Measurements from ENCODE around the gene INPP5K. TPM values are rescaled to one million over a fixed set of nuclear protein-coding genes. Genes with fewer than 3 reads are reported as not detected.

INPP5K gene
- total and polyA plus RNA-seq, 2 donors (not counting 1 experiment from before 2014, with no cell fraction given), result 53.8 to 77.9 TPM

DNA sequence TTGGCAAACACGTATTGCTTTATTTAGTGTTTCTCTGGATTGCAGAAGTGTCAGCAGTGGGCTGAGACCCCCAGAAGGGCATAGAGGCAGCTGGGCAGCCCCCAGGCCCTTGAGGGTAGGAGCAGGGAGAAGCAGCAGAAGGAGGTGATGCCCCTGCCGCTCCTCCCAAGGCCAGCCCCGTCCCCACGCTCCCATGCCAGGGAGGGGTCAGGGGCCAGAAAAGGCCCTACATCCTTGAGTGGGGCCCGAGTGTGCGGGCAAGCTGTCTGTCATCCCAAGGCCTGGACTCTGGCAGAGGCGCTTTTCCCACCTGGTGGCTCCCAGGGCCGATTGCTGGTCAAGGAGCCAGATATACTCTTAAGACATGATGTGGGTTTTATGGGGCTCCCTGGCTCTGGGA is 52.2 kb downstream of the INPP5K start:
- H3K4me3 ChIP-seq (ENCODE audit: control extremely low read depth in 1 of 5, extremely low read depth in 1 of 5, insufficient read depth in 1 of 5, low read depth in 2 of 5, low read length in 4 of 5), result no peak overlapping the region
- no peak overlapping the region for H3K27ac ChIP-seq (ENCODE audit: low read length in 2 of 2)
- H3K9me3 Mint-ChIP-seq (ENCODE audit: insufficient read depth), result no peaks in the 10 kb centered on the region
- H3K9me3 ChIP-seq (ENCODE audit: control extremely low read depth in 1 of 3, control insufficient read depth in 2 of 3, insufficient read depth in 1 of 3, low read length in 2 of 3), result peaks cover 0 to 8% (median 0%) of the 10 kb centered on the region in 3 donors
- H3K27me3 ChIP-seq (replicated peaks in 1 of 4; ENCODE audit: control extremely low read depth in 1 of 4, control insufficient read depth in 3 of 4, insufficient read depth in 4 of 4, low read length in 3 of 4), result peaks cover 0 to 2% (median 0%) of the 10 kb centered on the region in 4 experiments
- H3K4me1 Mint-ChIP-seq, result peaks cover 27% of the 10 kb centered on the region
- intact Hi-C loops (cut with micrococcal nuclease), result no loop called here
- 87% methylated on average over 7 of the region's 8 CpGs for WGBS (ENCODE audit: insufficient coverage)
- H3K79me2 ChIP-seq (ENCODE audit: control insufficient read depth, insufficient read depth, low read length), result no peaks in the 10 kb centered on the region
- peaks cover 20 to 37% of the 10 kb centered on the region in 2 donors for H3K4me1 ChIP-seq (ENCODE audit: control insufficient read depth in 2 of 2, insufficient read depth in 2 of 2, low read length in 2 of 2)
- peaks cover 0 to 18% of the 10 kb centered on the region in 2 experiments for H3K36me3 ChIP-seq (replicated peaks in 1 of 2; ENCODE audit: control extremely low read depth in 1 of 2, control insufficient read depth in 1 of 2, extremely low read depth in 1 of 2, insufficient read depth in 2 of 2, low read length in 1 of 2)
- H3K27ac Mint-ChIP-seq, result no peak overlapping the region
- peaks cover 4% of the 10 kb centered on the region for H3K27me3 Mint-ChIP-seq
- DNase-seq (peak; percentile 32), ATAC-seq (ENCODE audit: low read depth) (no peak)
- no peak overlapping the region for H3K4me3 Mint-ChIP-seq
- peaks cover 34% of the 10 kb centered on the region for H4K20me1 ChIP-seq (ENCODE audit: control insufficient read depth, insufficient read depth, low read length, poor library complexity, severe bottlenecking)
- H3K4me2 ChIP-seq (replicated peaks; ENCODE audit: low read depth, low read length, poor library complexity, severe bottlenecking), result no peak overlapping the region
- ChIA-PET POLR2A (interaction anchor here (1.8 kb wide), 1 partner anchor 10 kb away, joined by 12 read pairs; no protein-coding TSS in a partner anchor), CTCF (interaction anchor here (0.8 to 3.1 kb wide), 3 partner anchors 10 to 99 kb away, joined by 3 to 13 read pairs (median 3); partner anchors contain the start of gene INPP5K)
- H3K9ac ChIP-seq (ENCODE audit: low read length), result no peak overlapping the region
- TF ChIP-seq EZH2 (IDR thresholded peaks at IDR 0.05; ENCODE audit: borderline replicate concordance, insufficient read depth, low read depth, low read length, poor library complexity, severe bottlenecking), result no peak
- TF ChIP-seq, protein P1, sequence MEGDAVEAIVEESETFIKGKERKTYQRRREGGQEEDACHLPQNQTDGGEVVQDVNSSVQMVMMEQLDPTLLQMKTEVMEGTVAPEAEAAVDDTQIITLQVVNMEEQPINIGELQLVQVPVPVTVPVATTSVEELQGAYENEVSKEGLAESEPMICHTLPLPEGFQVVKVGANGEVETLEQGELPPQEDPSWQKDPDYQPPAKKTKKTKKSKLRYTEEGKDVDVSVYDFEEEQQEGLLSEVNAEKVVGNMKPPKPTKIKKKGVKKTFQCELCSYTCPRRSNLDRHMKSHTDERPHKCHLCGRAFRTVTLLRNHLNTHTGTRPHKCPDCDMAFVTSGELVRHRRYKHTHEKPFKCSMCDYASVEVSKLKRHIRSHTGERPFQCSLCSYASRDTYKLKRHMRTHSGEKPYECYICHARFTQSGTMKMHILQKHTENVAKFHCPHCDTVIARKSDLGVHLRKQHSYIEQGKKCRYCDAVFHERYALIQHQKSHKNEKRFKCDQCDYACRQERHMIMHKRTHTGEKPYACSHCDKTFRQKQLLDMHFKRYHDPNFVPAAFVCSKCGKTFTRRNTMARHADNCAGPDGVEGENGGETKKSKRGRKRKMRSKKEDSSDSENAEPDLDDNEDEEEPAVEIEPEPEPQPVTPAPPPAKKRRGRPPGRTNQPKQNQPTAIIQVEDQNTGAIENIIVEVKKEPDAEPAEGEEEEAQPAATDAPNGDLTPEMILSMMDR (IDR thresholded peaks at IDR 0.05), result no peak
- H2AFZ ChIP-seq (ENCODE audit: insufficient read depth, low read depth, low read length, poor library complexity, severe bottlenecking), result no peak overlapping the region

Data from B cell (primary cell).